ENCODE data around the gene PRKCE.
A peak's percentile ranks its signal among the peaks of the same experiment; 100 is the strongest.

The PRKCE gene

GRCh38 chr2:45631955-45632354, 19.5 kb upstream of the PRKCE start:
- no peak for DNase-seq (ENCODE audit: low read depth)

- no peak for DNase-seq (ENCODE audit: low read depth)
Measured at GRCh38 chr2:45634223-45634622, 17.3 kb upstream of the PRKCE start.

GRCh38 chr2:45636008-45636407, 15.5 kb upstream of the PRKCE start:
- no peak for DNase-seq (ENCODE audit: low read depth)

GRCh38 chr2:45637440-45637839, 14.0 kb upstream of the PRKCE start:
- peak; percentile 36 for DNase-seq (ENCODE audit: low read depth)

- no peak for DNase-seq (ENCODE audit: low read depth)
Measured at GRCh38 chr2:45640576-45640975, 10.9 kb upstream of the PRKCE start.

- DNase-seq (ENCODE audit: low read depth), result no peak
Measured at GRCh38 chr2:45643095-45643494, 8.4 kb upstream of the PRKCE start.

- DNase-seq (ENCODE audit: low read depth), result no peak
Measured at GRCh38 chr2:45643543-45644542, 7.6 kb upstream of the PRKCE start.

GRCh38 chr2:45646289-45646688, 5.2 kb upstream of the PRKCE start:
- DNase-seq (ENCODE audit: low read depth), result no peak

GRCh38 chr2:45647356-45647755, 4.1 kb upstream of the PRKCE start:
- DNase-seq (ENCODE audit: low read depth), result no peak

- no peak for DNase-seq (ENCODE audit: low read depth)
Measured at GRCh38 chr2:45647986-45648520, 3.4 kb upstream of the PRKCE start.

- DNase-seq (ENCODE audit: low read depth), result no peak
Measured at GRCh38 chr2:45648636-45649035, 2.8 kb upstream of the PRKCE start.

GRCh38 chr2:45649462-45649857, 2.0 kb upstream of the PRKCE start:
- DNase-seq (ENCODE audit: low read depth), result no peak

GRCh38 chr2:45649858-45650811, 1.3 kb upstream of the PRKCE start:
- peak; percentile 81 for DNase-seq (ENCODE audit: low read depth)

GRCh38 chr2:45650851-45651414, 542 bp upstream of the PRKCE start:
- DNase-seq (ENCODE audit: low read depth), result peak; percentile 97

GRCh38 chr2:45652090-45653031, 886 bp downstream of the PRKCE start:
- no peak for DNase-seq (ENCODE audit: low read depth)

GRCh38 chr2:45653122-45653913, 1.8 kb downstream of the PRKCE start:
- no peak for DNase-seq (ENCODE audit: low read depth)

GRCh38 chr2:45654250-45654649, 2.8 kb downstream of the PRKCE start:
- no peak for DNase-seq (ENCODE audit: low read depth)

GRCh38 chr2:45661828-45662227, 10.4 kb downstream of the PRKCE start:
- DNase-seq (ENCODE audit: low read depth), result no peak

GRCh38 chr2:45664635-45665261, 13.3 kb downstream of the PRKCE start:
- DNase-seq (ENCODE audit: low read depth), result no peak

- DNase-seq (ENCODE audit: low read depth), result no peak
Measured at GRCh38 chr2:45668509-45668908, 17.0 kb downstream of the PRKCE start.

Data from amniotic epithelial cell (primary cell).